ENCODE results near the gene FBH1. TPM values are rescaled to one million over a fixed set of nuclear protein-coding genes. Genes with fewer than 3 reads are reported as not detected.

Gene FBH1
- total RNA-seq, 1 experiment from 2014 or later: 61.9 TPM

- H3K36me3 ChIP-seq (ENCODE audit: insufficient read depth, low read length): peaks cover 54% of the 10 kb centered on the region
- no peaks in the 10 kb centered on the region for H3K9me3 ChIP-seq (ENCODE audit: low read length)
- H2AFZ ChIP-seq (ENCODE audit: low read length): no peak overlapping the region
- H3K79me2 ChIP-seq (ENCODE audit: low read length): peaks cover 86% of the 10 kb centered on the region
- H3K9me2 ChIP-seq (replicated peaks; ENCODE audit: insufficient read depth, low read length): no peaks in the 10 kb centered on the region
- H3K4me1 ChIP-seq (ENCODE audit: low read length): peaks cover 13% of the 10 kb centered on the region
- H3K4me3 ChIP-seq (ENCODE audit: low read length): no peak overlapping the region
- DNase-seq: no peak
- no peaks in the 10 kb centered on the region for H3K27me3 ChIP-seq (ENCODE audit: low read length)
- no peak overlapping the region for H3K9ac ChIP-seq (ENCODE audit: low read length)
- H4K20me1 ChIP-seq (ENCODE audit: insufficient read depth, low read depth, low read length): peaks cover 14% of the 10 kb centered on the region; the same call in 1 of the 2 replicates
- no peak overlapping the region for H3K4me2 ChIP-seq (ENCODE audit: low read depth, low read length, poor library complexity, severe bottlenecking)
- no peak overlapping the region for H3K27ac ChIP-seq (ENCODE audit: low read length)
Measured at GRCh38 chr10:5894403-5894802, 4.4 kb downstream of the FBH1 start.

- H3K27ac ChIP-seq (ENCODE audit: low read length): no peak overlapping the region
- H3K4me2 ChIP-seq (ENCODE audit: low read depth, low read length, poor library complexity, severe bottlenecking): no peak overlapping the region
- H3K27me3 ChIP-seq (ENCODE audit: low read length): no peaks in the 10 kb centered on the region
- no peak for DNase-seq
- H3K9ac ChIP-seq (ENCODE audit: low read length): no peak overlapping the region
- no peak overlapping the region for H3K4me3 ChIP-seq (ENCODE audit: low read length)
- H3K9me2 ChIP-seq (replicated peaks; ENCODE audit: insufficient read depth, low read length): no peaks in the 10 kb centered on the region
- no peak overlapping the region for H2AFZ ChIP-seq (ENCODE audit: low read length)
- no peaks in the 10 kb centered on the region for H3K9me3 ChIP-seq (ENCODE audit: low read length)
- H4K20me1 ChIP-seq (ENCODE audit: insufficient read depth, low read depth, low read length): peaks cover 14% of the 10 kb centered on the region; the same call in 1 of the 2 replicates
- H3K79me2 ChIP-seq (ENCODE audit: low read length): peaks cover 89% of the 10 kb centered on the region
- H3K4me1 ChIP-seq (ENCODE audit: low read length): peaks cover 13% of the 10 kb centered on the region
- peaks cover 54% of the 10 kb centered on the region for H3K36me3 ChIP-seq (ENCODE audit: insufficient read depth, low read length)
Measured at GRCh38 chr10:5894873-5895272, 4.8 kb downstream of the FBH1 start.

- Histone ChIP-seq H2AFZ (ENCODE audit: low read length) (no peak overlapping the region), H3K9me2 (replicated peaks; ENCODE audit: insufficient read depth, low read length) (no peaks in the 10 kb centered on the region), H3K9me3 (ENCODE audit: low read length) (no peaks in the 10 kb centered on the region), H3K27ac (ENCODE audit: low read length) (no peak overlapping the region), H3K79me2 (ENCODE audit: low read length) (peaks cover 94% of the 10 kb centered on the region), H3K27me3 (ENCODE audit: low read length) (no peaks in the 10 kb centered on the region), H3K36me3 (ENCODE audit: insufficient read depth, low read length) (peaks cover 54% of the 10 kb centered on the region), H4K20me1 (ENCODE audit: insufficient read depth, low read depth, low read length) (peaks cover 14% of the 10 kb centered on the region; the same call in 1 of the 2 replicates), H3K4me3 (ENCODE audit: low read length) (no peak overlapping the region), H3K4me2 (ENCODE audit: low read depth, low read length, poor library complexity, severe bottlenecking) (no peak overlapping the region), H3K9ac (ENCODE audit: low read length) (no peak overlapping the region), H3K4me1 (ENCODE audit: low read length) (peaks cover 13% of the 10 kb centered on the region)
- DNase-seq: no peak
Measured at GRCh38 chr10:5895365-5895764, 5.3 kb downstream of the FBH1 start.

- no peaks in the 10 kb centered on the region for H3K27me3 ChIP-seq (ENCODE audit: low read length)
- DNase-seq: no peak
- H2AFZ ChIP-seq (ENCODE audit: low read length): no peak overlapping the region
- no peak overlapping the region for H3K27ac ChIP-seq (ENCODE audit: low read length)
- no peak overlapping the region for H3K9ac ChIP-seq (ENCODE audit: low read length)
- H3K79me2 ChIP-seq (ENCODE audit: low read length): peaks cover 93% of the 10 kb centered on the region
- no peak overlapping the region for H3K4me3 ChIP-seq (ENCODE audit: low read length)
- peaks cover 12% of the 10 kb centered on the region for H3K4me1 ChIP-seq (ENCODE audit: low read length)
- no peaks in the 10 kb centered on the region for H3K9me2 ChIP-seq (replicated peaks; ENCODE audit: insufficient read depth, low read length)
- no peak overlapping the region for H3K4me2 ChIP-seq (ENCODE audit: low read depth, low read length, poor library complexity, severe bottlenecking)
- H3K36me3 ChIP-seq (ENCODE audit: insufficient read depth, low read length): peaks cover 54% of the 10 kb centered on the region
- H3K9me3 ChIP-seq (ENCODE audit: low read length): no peaks in the 10 kb centered on the region
- peaks cover 13% of the 10 kb centered on the region; the same call in 1 of the 2 replicates for H4K20me1 ChIP-seq (ENCODE audit: insufficient read depth, low read depth, low read length)
Measured at GRCh38 chr10:5895804-5896203, 5.8 kb downstream of the FBH1 start.

GRCh38 chr10:5896208-5897052 lies 6.4 kb downstream of the FBH1 start:
- H3K79me2 ChIP-seq (ENCODE audit: low read length): peaks cover 87% of the 10 kb centered on the region
- no peaks in the 10 kb centered on the region for H3K9me3 ChIP-seq (ENCODE audit: low read length)
- DNase-seq: no peak
- H3K4me1 ChIP-seq (ENCODE audit: low read length): peaks cover 6% of the 10 kb centered on the region
- no peak overlapping the region for H3K9ac ChIP-seq (ENCODE audit: low read length)
- no peak overlapping the region for H3K4me3 ChIP-seq (ENCODE audit: low read length)
- H3K4me2 ChIP-seq (ENCODE audit: low read depth, low read length, poor library complexity, severe bottlenecking): no peak overlapping the region
- no peaks in the 10 kb centered on the region for H3K27me3 ChIP-seq (ENCODE audit: low read length)
- H3K9me2 ChIP-seq (replicated peaks; ENCODE audit: insufficient read depth, low read length): no peaks in the 10 kb centered on the region
- no peak overlapping the region for H3K27ac ChIP-seq (ENCODE audit: low read length)
- no peak overlapping the region for H2AFZ ChIP-seq (ENCODE audit: low read length)
- peaks cover 9% of the 10 kb centered on the region; the same call in 1 of the 2 replicates for H4K20me1 ChIP-seq (ENCODE audit: insufficient read depth, low read depth, low read length)
- peaks cover 54% of the 10 kb centered on the region for H3K36me3 ChIP-seq (ENCODE audit: insufficient read depth, low read length)

- no peaks in the 10 kb centered on the region for H3K9me3 ChIP-seq (ENCODE audit: low read length)
- H3K9ac ChIP-seq (ENCODE audit: low read length): no peak overlapping the region
- no peak overlapping the region for H2AFZ ChIP-seq (ENCODE audit: low read length)
- H3K4me2 ChIP-seq (ENCODE audit: low read depth, low read length, poor library complexity, severe bottlenecking): no peak overlapping the region
- peaks cover 52% of the 10 kb centered on the region for H3K36me3 ChIP-seq (ENCODE audit: insufficient read depth, low read length)
- H3K4me1 ChIP-seq (ENCODE audit: low read length): peaks cover under 1% of the 10 kb centered on the region
- H4K20me1 ChIP-seq (ENCODE audit: insufficient read depth, low read depth, low read length): peaks cover 7% of the 10 kb centered on the region; the same call in 1 of the 2 replicates
- peaks cover 87% of the 10 kb centered on the region for H3K79me2 ChIP-seq (ENCODE audit: low read length)
- H3K27ac ChIP-seq (ENCODE audit: low read length): no peak overlapping the region
- H3K9me2 ChIP-seq (replicated peaks; ENCODE audit: insufficient read depth, low read length): no peaks in the 10 kb centered on the region
- no peak overlapping the region for H3K4me3 ChIP-seq (ENCODE audit: low read length)
- no peaks in the 10 kb centered on the region for H3K27me3 ChIP-seq (ENCODE audit: low read length)
- no peak for DNase-seq
Measured at GRCh38 chr10:5897053-5897340, 7.0 kb downstream of the FBH1 start.

- DNase-seq: no peak
- Histone ChIP-seq H3K79me2 (ENCODE audit: low read length) (peaks cover 84% of the 10 kb centered on the region), H3K4me1 (ENCODE audit: low read length) (no peaks in the 10 kb centered on the region), H2AFZ (ENCODE audit: low read length) (no peak overlapping the region), H3K27ac (ENCODE audit: low read length) (no peak overlapping the region), H3K9ac (ENCODE audit: low read length) (no peak overlapping the region), H3K9me2 (replicated peaks; ENCODE audit: insufficient read depth, low read length) (no peaks in the 10 kb centered on the region), H4K20me1 (ENCODE audit: insufficient read depth, low read depth, low read length) (peaks cover 3% of the 10 kb centered on the region; the same call in 1 of the 2 replicates), H3K9me3 (ENCODE audit: low read length) (no peaks in the 10 kb centered on the region), H3K36me3 (ENCODE audit: insufficient read depth, low read length) (peaks cover 48% of the 10 kb centered on the region), H3K4me3 (ENCODE audit: low read length) (no peak overlapping the region), H3K4me2 (ENCODE audit: low read depth, low read length, poor library complexity, severe bottlenecking) (no peak overlapping the region), H3K27me3 (ENCODE audit: low read length) (no peaks in the 10 kb centered on the region)
Measured at GRCh38 chr10:5897504-5897903, 7.5 kb downstream of the FBH1 start.

- no peak overlapping the region for H3K4me2 ChIP-seq (ENCODE audit: low read depth, low read length, poor library complexity, severe bottlenecking)
- no peaks in the 10 kb centered on the region for H3K9me2 ChIP-seq (replicated peaks; ENCODE audit: insufficient read depth, low read length)
- no peak overlapping the region for H2AFZ ChIP-seq (ENCODE audit: low read length)
- no peaks in the 10 kb centered on the region for H3K4me1 ChIP-seq (ENCODE audit: low read length)
- no peaks in the 10 kb centered on the region for H3K27me3 ChIP-seq (ENCODE audit: low read length)
- peaks cover 44% of the 10 kb centered on the region for H3K36me3 ChIP-seq (ENCODE audit: insufficient read depth, low read length)
- no peaks in the 10 kb centered on the region for H4K20me1 ChIP-seq (ENCODE audit: insufficient read depth, low read depth, low read length)
- H3K79me2 ChIP-seq (ENCODE audit: low read length): peaks cover 84% of the 10 kb centered on the region
- no peak for DNase-seq
- no peaks in the 10 kb centered on the region for H3K9me3 ChIP-seq (ENCODE audit: low read length)
- H3K4me3 ChIP-seq (ENCODE audit: low read length): no peak overlapping the region
- no peak overlapping the region for H3K27ac ChIP-seq (ENCODE audit: low read length)
- no peak overlapping the region for H3K9ac ChIP-seq (ENCODE audit: low read length)
Measured at GRCh38 chr10:5898163-5898562, 8.1 kb downstream of the FBH1 start.

Data from Karpas-422 (cell line).